LNCaP clone FGC (cell line): ENCODE results near the gene PRPF39.

Experiments used
- DNase-seq: peaks from one replicate; pipeline ENCODE4 v3.0.0-alpha.2; 2011; ENCODE audit warnings: low read depth
- H3K4me3 ChIP-seq: 2 replicates; pipeline ENCODE4 v1.5.1; 2011; ENCODE audit warnings: mild to moderate bottlenecking, low read depth, low read length, control low read depth
- TF ChIP-seq, protein P1 (sequence below): IDR thresholded peaks from 2 replicates; pipeline ENCODE4 v1.5.1; 2012; ENCODE audit warnings: mild to moderate bottlenecking; ENCODE audit not compliant: control insufficient read depth, insufficient read depth; ENCODE audit errors: extremely low read depth

PRPF39 gene

DNA sequence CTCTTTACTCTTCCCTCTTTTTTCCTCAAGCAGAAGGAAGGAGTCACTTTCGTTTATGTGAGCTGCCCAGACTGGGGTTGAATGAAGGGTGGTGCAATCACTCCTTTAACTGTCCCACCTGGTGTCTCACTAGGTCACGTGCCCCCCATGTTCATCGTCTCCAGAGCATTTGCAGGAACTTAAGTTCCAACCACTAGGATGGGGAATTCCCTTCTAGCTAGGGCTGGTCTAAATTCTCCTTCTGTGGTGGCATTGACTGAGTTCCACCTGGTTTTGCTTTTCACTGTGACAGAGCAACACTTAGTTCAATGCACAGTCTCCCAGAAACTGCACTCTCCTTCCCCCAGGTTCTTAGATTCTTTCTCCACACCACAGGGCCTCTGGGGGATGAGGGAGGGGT, 61.3 kb downstream of the PRPF39 start:
- DNase-seq: no peak
- H3K4me3 ChIP-seq: no peak overlapping the region
- TF ChIP-seq, protein P1, sequence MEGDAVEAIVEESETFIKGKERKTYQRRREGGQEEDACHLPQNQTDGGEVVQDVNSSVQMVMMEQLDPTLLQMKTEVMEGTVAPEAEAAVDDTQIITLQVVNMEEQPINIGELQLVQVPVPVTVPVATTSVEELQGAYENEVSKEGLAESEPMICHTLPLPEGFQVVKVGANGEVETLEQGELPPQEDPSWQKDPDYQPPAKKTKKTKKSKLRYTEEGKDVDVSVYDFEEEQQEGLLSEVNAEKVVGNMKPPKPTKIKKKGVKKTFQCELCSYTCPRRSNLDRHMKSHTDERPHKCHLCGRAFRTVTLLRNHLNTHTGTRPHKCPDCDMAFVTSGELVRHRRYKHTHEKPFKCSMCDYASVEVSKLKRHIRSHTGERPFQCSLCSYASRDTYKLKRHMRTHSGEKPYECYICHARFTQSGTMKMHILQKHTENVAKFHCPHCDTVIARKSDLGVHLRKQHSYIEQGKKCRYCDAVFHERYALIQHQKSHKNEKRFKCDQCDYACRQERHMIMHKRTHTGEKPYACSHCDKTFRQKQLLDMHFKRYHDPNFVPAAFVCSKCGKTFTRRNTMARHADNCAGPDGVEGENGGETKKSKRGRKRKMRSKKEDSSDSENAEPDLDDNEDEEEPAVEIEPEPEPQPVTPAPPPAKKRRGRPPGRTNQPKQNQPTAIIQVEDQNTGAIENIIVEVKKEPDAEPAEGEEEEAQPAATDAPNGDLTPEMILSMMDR: no peak

DNA sequence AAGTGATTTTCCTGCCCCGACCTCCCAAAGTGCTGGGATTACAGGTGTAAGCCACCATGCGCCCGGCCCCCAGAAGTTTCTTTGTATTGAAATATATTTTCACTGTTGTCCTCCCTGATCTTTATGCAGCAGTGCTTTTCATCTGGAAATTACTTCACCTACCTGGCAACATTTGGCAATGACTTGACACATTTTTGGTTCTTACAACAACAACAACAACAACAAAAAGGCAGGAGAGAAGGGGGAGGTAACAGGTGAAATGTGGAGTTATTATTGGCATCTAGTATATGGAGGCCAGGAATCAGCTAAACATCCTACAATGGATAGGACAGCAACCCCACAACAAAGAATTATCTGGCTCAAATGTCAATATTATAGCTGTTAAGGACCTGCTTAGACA, 65.7 kb downstream of the PRPF39 start:
- no peak overlapping the region for H3K4me3 ChIP-seq
- TF ChIP-seq, protein P1: no peak
- no peak for DNase-seq

DNA sequence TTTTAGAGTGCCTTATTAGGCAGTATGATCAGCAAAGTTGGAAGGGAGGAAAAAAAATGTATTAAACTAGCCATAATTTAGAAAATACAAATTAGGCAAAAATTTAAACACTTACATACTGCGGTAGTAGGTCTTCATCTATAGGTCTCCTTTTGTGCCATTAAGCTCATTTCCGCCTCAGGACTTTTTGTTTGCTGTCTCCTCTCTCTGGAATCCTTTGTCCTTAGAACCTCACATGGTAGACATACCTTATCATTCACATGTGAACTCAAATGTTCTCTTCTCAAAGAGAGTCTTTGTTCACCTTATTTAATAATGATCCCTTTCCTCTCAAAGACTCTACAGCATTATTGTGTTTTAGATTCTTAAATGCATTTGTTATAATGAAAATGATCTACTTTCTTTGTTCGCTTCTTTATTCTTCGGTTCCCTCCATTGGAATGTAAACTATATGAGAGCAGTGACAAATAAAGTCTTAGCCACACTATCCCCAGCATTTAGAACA, 66.5 kb downstream of the PRPF39 start:
- TF ChIP-seq, protein P1: no peak
- no peak for DNase-seq
- H3K4me3 ChIP-seq: no peak overlapping the region

DNA sequence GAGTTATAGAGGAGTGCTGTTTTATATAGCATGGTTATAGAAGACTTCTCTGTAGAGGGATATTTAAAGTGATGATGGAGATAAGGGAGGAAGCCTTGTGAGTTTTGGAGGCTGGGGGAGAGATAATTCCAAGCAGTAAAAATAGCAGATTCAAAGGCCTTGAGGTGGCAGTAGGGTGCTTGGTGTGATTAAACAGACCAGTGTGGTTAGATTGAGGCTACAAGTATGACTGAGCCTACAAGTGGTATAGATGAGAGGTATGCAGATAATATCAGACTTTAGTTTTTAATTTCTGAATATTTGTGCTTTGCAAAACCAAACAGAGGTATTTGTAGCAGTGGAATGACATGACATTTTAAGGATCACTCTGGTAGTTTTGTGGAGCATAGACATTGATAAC, 72.2 kb downstream of the PRPF39 start:
- DNase-seq: no peak
- TF ChIP-seq, protein P1: no peak
- H3K4me3 ChIP-seq: no peak overlapping the region
